ENCODE data around the gene ECE1. TPM values are rescaled to one million over a fixed set of nuclear protein-coding genes. Genes with fewer than 3 reads are reported as not detected.

ECE1 gene
- total and polyA plus RNA-seq, 9 of the 15 experiments (the other 6 are each of a cell fraction or from before 2014, with no cell fraction given) = 0.56 to 34.8 (median 11.0) TPM

DNA sequence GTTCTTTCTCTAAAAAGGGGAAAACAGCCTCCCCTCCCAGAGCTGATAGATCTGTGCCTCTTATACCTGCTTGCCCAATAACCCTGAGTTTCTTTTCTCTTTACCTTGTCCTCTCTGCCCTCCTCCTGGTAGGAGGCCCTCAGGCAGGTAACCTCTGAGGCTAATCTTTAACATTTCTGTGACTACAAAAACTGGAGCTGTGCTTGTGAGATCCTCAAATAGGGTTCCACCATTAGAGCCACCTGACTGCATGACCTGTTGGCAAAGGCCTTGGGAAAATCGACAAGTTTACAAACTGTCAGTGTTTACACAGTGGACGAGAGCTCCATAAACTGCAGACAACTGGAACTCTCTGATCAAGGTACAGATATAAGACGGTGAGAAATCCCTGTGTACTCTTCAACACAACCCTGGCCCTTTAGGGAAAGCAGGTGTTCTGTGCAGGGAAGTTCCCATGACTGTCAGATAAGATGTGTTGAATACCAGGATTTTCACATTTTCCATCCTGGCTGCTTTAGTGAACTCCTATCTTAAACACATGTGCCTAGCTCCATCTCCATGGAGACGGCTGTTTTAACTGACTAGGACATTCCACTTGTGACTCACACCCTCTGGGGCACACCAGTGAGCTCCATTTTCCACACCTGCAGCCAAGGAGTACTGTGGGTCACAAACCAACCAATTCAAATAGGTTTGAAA, 38.3 kb downstream of the ECE1 start (continued):
- no peak for TF ChIP-seq TEAD4 (IDR thresholded peaks at IDR 0.05; ENCODE audit: low read length)
- no peak for TF ChIP-seq TEAD4 (CRISPR knock-in tag; IDR thresholded peaks at IDR 0.05; ENCODE audit: borderline replicate concordance)
- no peak for TF ChIP-seq RBFOX2 (IDR thresholded peaks at IDR 0.05; ENCODE audit: low read depth, low read length)
- TF ChIP-seq, protein P1, sequence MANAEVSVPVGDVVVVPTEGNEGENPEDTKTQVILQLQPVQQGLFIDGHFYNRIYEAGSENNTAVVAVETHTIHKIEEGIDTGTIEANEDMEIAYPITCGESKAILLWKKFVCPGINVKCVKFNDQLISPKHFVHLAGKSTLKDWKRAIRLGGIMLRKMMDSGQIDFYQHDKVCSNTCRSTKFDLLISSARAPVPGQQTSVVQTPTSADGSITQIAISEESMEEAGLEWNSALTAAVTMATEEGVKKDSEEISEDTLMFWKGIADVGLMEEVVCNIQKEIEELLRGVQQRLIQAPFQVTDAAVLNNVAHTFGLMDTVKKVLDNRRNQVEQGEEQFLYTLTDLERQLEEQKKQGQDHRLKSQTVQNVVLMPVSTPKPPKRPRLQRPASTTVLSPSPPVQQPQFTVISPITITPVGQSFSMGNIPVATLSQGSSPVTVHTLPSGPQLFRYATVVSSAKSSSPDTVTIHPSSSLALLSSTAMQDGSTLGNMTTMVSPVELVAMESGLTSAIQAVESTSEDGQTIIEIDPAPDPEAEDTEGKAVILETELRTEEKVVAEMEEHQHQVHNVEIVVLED (CRISPR knock-in tag; IDR thresholded peaks at IDR 0.05) = no peak
- no peak for TF ChIP-seq SPI1 (IDR thresholded peaks at IDR 0.05; ENCODE audit: borderline replicate concordance, low read depth, low read length)
- TF ChIP-seq RFX1 (IDR thresholded peaks at IDR 0.05) = peak; percentile 63
- no peak for TF ChIP-seq BRD9 (IDR thresholded peaks at IDR 0.05; ENCODE audit: low read depth, partially characterized antibody)
- no peak for TF ChIP-seq MTA1 (IDR thresholded peaks at IDR 0.05; ENCODE audit: borderline replicate concordance)
- TF ChIP-seq KLF6 (CRISPR knock-in tag; IDR thresholded peaks at IDR 0.05; ENCODE audit: borderline replicate concordance) = no peak
- TF ChIP-seq ZNF507 (tag; conservative IDR thresholded peaks at IDR 0.05) = no peak
- TF ChIP-seq SAFB2 (IDR thresholded peaks at IDR 0.05; ENCODE audit: borderline replicate concordance, low read depth, low read length, severe bottlenecking) = no peak
- TF ChIP-seq PHF20 (IDR thresholded peaks at IDR 0.05; ENCODE audit: partially characterized antibody) = no peak
- no peak for TF ChIP-seq KDM2B (CRISPR knock-in tag; IDR thresholded peaks at IDR 0.05)
- TF ChIP-seq CBFB (CRISPR knock-in tag; IDR thresholded peaks at IDR 0.05) = no peak
- TF ChIP-seq CREBBP (IDR thresholded peaks at IDR 0.05; ENCODE audit: low read depth, low read length) = no peak
- TF ChIP-seq BDP1 (IDR thresholded peaks at IDR 0.05; ENCODE audit: insufficient read depth, insufficient read length) = no peak
- TF ChIP-seq ZNF561 (CRISPR knock-in tag; conservative IDR thresholded peaks at IDR 0.05) = no peak
- no peak for TF ChIP-seq KDM5B (IDR thresholded peaks at IDR 0.05; ENCODE audit: insufficient replicate concordance, low read depth, low read length)
- TF ChIP-seq, protein P2, sequence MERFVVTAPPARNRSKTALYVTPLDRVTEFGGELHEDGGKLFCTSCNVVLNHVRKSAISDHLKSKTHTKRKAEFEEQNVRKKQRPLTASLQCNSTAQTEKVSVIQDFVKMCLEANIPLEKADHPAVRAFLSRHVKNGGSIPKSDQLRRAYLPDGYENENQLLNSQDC (CRISPR knock-in tag; IDR thresholded peaks at IDR 0.05) = no peak
- TF ChIP-seq ZBTB8A (IDR thresholded peaks at IDR 0.05; ENCODE audit: partially characterized antibody) = no peak
